ENCODE results near the gene DMRTC1. TPM values are rescaled to one million over a fixed set of nuclear protein-coding genes. Genes with fewer than 3 reads are reported as not detected.

DMRTC1 gene
- not detected in 2 replicates for total RNA-seq

GRCh38 chrX:72943819-72944169 is at the start of gene DMRTC1:
Gene DMRTC1 (minus strand): TSS chrX:72943837. CDS start chrX:72875694, 68,143 bp downstream.

GRCh38 chrX:72937906-72938305 is 5.7 kb downstream of the DMRTC1 start, which contains the start of gene FAM236A:
Gene FAM236A (plus strand): TSS chrX:72938206. CDS start chrX:72938263, 57 bp downstream.

GRCh38 chrX:72912315-72912714 is 31.3 kb downstream of the DMRTC1 start, which contains the start of gene FAM236C:
Gene FAM236C (plus strand): TSS chrX:72912615. CDS start chrX:72912715, 100 bp downstream.

Other genes with a start within 250 kb of the DMRTC1 start
- gene PHKA1, start 229.5 kb downstream of the DMRTC1 start, total RNA-seq = 4.3 and 6.0 TPM in 2 replicates
- gene DMRTC1B, start 166.9 kb downstream of the DMRTC1 start, total RNA-seq = not detected in 2 replicates
- gene FAM236B, start 161.2 kb downstream of the DMRTC1 start, total RNA-seq = not detected in 2 replicates
- gene FAM236D, start 135.6 kb downstream of the DMRTC1 start, total RNA-seq = not detected in 2 replicates
- not detected in 2 replicates for gene FAM236C, start 31.2 kb downstream of the DMRTC1 start, total RNA-seq
- gene FAM236A, start 5.6 kb downstream of the DMRTC1 start, total RNA-seq = not detected in 2 replicates
- gene PABPC1L2B, start 59.1 kb upstream of the DMRTC1 start, total RNA-seq = 0.09 TPM in 1 of 2 replicates, not detected in the other
- not detected in 2 replicates for gene PABPC1L2A, start 135.7 kb upstream of the DMRTC1 start, total RNA-seq